ENCODE results near the gene MCUB. TPM values are rescaled to one million over a fixed set of nuclear protein-coding genes. Genes with fewer than 3 reads are reported as not detected.

MCUB gene
- total and polyA plus RNA-seq, 12 donors = 1.7 to 12.6 (median 3.5) TPM

GRCh38 chr4:109614015-109614414 lies 54.0 kb downstream of the MCUB start:
- H3K4me3 ChIP-seq = no peak overlapping the region
- no peaks in the 10 kb centered on the region for H3K36me3 ChIP-seq
- H3K27me3 ChIP-seq = no peaks in the 10 kb centered on the region
- no peak overlapping the region for H3K27ac ChIP-seq
- WGBS, 2 donors = 97 to 99% methylated on average over 1 of the region's 1 CpG
- intact Hi-C loops (cut with DNase I) = no loop called here
- H3K9me3 ChIP-seq = peaks cover 0 to 20% (median 0%) of the 10 kb centered on the region in 11 donors
- ATAC-seq (no peak), DNase-seq (no peak)
- peaks cover 0 to 10% (median 0%) of the 10 kb centered on the region in 9 donors for H3K4me1 ChIP-seq
- TF ChIP-seq CTCF (IDR thresholded peaks at IDR 0.05) = no peak

- Histone ChIP-seq H3K27me3 (no peaks in the 10 kb centered on the region), H3K4me3 (no peak overlapping the region), H3K9me3 (peaks cover 0 to 20% (median 0%) of the 10 kb centered on the region in 11 donors), H3K27ac (no peak overlapping the region), H3K4me1 (peaks cover 0 to 6% (median 0%) of the 10 kb centered on the region in 9 donors), H3K36me3 (no peaks in the 10 kb centered on the region)
- WGBS, 2 donors = 79 to 83% methylated on average over 5 of the region's 5 CpGs
- ATAC-seq (no peak), DNase-seq (no peak)
- no peak for TF ChIP-seq CTCF (IDR thresholded peaks at IDR 0.05)
- intact Hi-C loops (cut with DNase I) = no loop called here
Measured at GRCh38 chr4:109614466-109614865, 54.4 kb downstream of the MCUB start.

- WGBS, 2 donors = 92 to 93% methylated on average over 2 of the region's 2 CpGs
- intact Hi-C loops (cut with DNase I) = no loop called here
Measured at GRCh38 chr4:109615742-109616141, 55.7 kb downstream of the MCUB start.

GRCh38 chr4:109616243-109616642 lies 56.2 kb downstream of the MCUB start:
- TF ChIP-seq CTCF (IDR thresholded peaks at IDR 0.05) = no peak
- DNase-seq (no peak), ATAC-seq (no peak)
- no peaks in the 10 kb centered on the region for H3K27me3 ChIP-seq
- no peaks in the 10 kb centered on the region for H3K36me3 ChIP-seq
- H3K9me3 ChIP-seq = peaks cover 0 to 8% (median 0%) of the 10 kb centered on the region in 11 donors
- 95 to 100% methylated on average over 1 of the region's 1 CpG for WGBS, 2 donors
- H3K4me1 ChIP-seq = no peaks in the 10 kb centered on the region
- H3K4me3 ChIP-seq = no peak overlapping the region
- no peak overlapping the region for H3K27ac ChIP-seq
- intact Hi-C loops (cut with DNase I) = no loop called here

More at GRCh38 chr4:109615742-109616141, 55.7 kb downstream of the MCUB start:
- no peak for TF ChIP-seq CTCF (IDR thresholded peaks at IDR 0.05)
- H3K9me3 ChIP-seq = peaks cover 0 to 13% (median 0%) of the 10 kb centered on the region in 11 donors
- no peak overlapping the region for H3K4me3 ChIP-seq
- H3K27ac ChIP-seq = no peak overlapping the region
- no peaks in the 10 kb centered on the region for H3K36me3 ChIP-seq
- H3K27me3 ChIP-seq = no peaks in the 10 kb centered on the region
- ATAC-seq = no peak
- H3K4me1 ChIP-seq = peaks cover 0 to 4% (median 0%) of the 10 kb centered on the region in 9 donors
- no peak for DNase-seq
